Stimulated activated CD4-positive, alpha-beta T cell treated with anti-CD3 and anti-CD28 coated beads, Interleukin-4, amount 100 ng/mL, for 24 hours (primary cell): Measurements from ENCODE around the gene ZNF286A.
"Not testable (repeated sequence)": the region's sequence is repeated elsewhere in the genome, so short reads cannot be mapped to it uniquely, and the experiment has no call there.

Experiments
- DNase-seq: peaks from one replicate; pipeline ENCODE4 v3.0.0-alpha.2; 2020

The ZNF286A gene

DNA sequence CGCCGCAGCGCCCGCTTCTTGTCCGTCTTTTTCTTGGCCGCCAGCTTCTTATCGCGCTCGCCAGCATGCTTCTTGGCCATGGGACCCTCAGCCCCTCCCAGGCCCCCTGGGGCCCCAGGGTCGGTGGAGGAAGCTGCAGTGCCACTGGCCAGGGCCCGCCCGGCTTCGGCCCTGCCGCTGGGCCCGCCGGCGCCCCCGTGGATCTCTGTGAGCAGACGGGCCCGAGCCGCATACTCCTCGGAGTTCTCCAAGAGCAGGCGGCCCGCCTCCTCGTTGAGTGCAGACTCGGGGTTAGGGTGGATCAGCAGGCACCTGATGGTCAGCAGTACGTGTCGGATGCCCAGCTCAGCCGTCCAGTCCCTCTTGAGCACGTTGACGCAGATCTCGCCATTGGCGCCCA lies 4.7 kb downstream of the ZNF286A start:
- not testable (repeated sequence) for DNase-seq

GRCh38 chr17:15704813-15705212 lies 5.3 kb downstream of the ZNF286A start:
- DNase-seq: not testable (repeated sequence)

DNA sequence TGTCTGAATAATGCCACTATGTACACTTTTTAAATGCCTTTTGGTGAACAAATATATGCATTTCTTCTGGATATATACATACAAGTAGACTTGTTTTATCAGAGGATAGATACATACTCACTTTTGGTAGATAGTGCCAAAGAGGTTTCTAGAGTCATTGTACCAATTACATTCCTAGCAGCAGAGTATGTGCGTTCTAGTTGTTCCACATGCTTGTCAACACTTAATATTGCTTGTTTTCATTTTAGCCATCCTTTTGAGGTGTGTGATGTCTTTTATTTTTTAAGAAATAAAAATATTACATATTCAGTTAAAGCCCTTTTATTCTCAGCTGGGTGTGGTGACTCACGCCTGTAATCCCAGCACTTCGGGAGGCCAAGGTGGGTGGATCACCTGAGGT lies 9.3 kb downstream of the ZNF286A start:
- not testable (repeated sequence) for DNase-seq

DNA sequence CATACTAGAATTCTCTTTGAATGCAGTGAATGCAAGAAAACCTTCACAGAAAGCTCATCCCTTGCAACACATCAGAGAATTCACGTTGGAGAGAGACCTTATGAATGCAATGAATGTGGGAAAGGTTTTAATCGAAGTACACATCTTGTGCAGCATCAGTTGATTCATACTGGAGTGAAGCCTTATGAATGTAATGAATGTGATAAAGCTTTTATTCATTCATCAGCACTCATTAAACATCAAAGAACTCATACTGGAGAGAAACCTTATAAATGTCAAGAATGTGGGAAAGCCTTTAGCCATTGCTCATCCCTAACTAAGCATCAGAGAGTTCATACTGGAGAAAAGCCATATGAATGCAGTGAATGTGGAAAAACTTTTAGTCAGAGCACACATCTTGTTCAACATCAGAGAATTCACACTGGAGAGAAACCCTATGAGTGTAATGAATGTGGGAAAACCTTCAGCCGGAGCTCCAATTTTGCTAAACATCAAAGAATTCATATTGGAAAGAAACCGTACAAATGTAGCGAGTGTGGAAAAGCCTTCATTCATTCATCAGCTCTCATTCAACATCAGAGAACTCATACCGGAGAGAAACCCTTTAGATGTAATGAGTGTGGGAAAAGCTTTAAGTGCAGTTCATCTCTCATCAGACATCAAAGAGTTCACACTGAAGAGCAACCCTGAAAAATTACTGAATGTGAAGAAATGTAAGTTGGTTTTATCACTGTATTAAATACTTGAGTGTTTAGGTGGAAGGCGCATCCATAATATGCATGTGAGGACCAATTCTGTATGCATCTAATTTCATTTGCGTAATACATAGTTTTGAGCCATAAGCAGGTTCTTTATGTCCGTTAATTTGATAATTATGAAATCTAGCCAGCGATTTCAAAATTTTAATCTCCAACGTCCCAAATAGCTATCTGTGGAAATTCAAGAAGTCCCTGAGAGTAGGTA lies 17.3 kb downstream of the ZNF286A start:
- not testable (repeated sequence) for DNase-seq

- not testable (repeated sequence) for DNase-seq
Measured at GRCh38 chr17:15730535-15730934, 31.0 kb downstream of the ZNF286A start.

DNA sequence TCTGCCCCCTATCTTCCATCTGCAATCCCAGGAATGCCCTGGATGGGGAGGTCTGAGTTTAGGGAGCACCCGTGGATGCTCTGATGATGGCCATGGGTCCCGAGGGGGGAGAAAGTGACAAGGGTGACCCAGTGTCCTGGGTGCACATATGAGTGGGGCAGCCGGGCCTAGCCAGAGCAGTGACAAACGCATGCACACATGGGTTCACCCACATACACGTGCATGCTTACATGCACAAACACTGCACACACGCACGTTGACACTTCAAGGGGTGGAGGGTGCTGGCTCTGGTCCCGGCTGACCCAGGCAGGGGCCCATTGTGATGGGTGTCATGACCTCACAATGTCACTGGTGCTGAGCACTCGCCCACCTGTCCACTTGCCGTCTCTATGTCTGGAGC lies 32.3 kb downstream of the ZNF286A start, which contains the start of gene TBC1D26:
Gene TBC1D26, plus strand, starts transcription at position 384 of the 400 bp plus-strand sequence. CDS start 3,066 bp downstream, outside the sequence.
- not testable (repeated sequence) for DNase-seq

DNA sequence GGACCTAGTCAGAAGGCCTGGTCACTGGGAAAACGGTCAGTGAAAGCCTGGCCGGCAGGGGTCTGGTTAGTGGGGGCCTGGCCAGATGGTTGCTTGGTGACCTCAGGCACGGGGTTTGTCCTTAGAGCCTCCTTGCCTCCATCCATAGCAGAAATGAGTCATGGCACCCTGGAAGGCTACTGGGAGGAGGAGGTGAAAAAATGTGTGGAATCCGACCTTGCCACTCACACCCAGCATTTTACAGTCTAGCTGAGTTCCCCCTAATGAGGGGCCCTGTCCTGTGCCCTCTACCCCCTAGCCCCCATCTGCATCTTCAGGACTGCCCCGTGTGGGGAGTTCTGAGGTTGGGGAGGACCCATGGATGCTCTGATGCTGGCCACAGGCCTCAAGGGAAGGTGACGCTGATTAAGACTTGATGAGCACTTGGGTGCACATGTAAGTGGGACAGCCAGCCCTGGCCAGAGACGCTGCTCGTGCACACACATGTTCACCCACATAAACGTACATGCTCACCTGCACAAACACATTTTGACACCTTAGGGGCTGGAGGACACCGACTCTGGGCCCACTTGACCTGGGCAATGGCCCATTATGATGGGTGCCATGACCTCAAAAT lies 33.7 kb downstream of the ZNF286A start:
- not testable (repeated sequence) for DNase-seq

DNA sequence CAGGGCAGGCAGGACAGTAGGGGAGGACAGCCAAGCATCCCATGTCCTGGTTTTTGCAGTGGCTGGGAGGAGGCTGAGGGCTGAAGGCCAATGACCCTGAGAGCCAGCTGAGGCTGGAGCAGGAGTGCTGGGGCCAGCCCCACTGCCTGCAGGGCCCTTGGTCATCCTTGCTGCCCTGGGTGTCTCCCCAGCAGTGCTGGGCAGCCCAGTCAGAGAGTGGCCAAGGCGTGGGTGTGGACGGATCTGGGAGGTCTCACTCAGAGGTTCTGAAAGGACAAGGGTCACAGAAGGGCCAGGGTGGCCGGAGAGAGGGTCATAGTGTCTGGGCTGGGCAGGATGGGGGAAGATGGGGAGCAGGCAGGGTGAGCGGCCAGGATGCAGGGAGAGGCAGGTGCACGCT lies 37.0 kb downstream of the ZNF286A start:
- not testable (repeated sequence) for DNase-seq

DNA sequence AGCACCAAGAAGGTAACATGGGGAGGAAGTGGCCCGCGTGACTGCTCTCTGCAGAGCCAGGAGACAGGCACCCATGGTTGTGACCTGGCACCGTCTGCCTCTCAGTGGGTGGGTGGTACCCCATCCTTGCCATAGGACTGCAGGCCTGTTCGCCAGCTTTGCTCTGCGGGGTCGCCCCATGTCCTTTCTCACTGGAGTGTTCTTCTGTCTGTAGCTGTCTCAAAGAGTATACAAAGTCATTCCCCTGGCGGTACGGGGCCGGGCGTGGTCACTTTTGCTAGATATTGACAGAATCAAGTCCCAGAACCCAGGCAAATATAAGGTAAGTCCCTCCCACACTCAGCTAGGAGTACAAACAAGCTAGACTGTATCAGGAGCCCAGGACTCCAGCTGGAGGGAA lies 38.5 kb downstream of the ZNF286A start:
- DNase-seq: no peak

- DNase-seq: not testable (repeated sequence)
Measured at GRCh38 chr17:15739259-15739658, 39.7 kb downstream of the ZNF286A start.

DNA sequence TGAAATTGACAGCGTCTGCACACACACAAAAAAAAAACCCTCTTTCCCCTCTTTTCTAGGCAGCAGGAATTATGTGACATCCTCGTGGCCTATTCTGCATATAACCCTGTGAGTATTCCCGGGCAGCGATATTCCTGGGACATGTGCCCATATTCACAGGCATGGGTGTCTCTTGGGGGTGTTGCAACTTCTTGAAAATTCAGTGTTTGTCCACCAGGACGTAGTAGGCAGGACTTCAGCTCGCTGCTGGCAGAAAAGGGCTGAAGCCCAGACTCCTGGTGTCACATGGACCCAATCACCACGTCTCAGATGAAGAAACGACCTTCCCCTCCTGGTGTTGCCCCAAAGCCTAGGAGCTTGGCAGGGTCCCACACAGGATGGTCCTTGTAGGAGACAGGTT lies 40.5 kb downstream of the ZNF286A start:
- not testable (repeated sequence) for DNase-seq

- no peak for DNase-seq
Measured at GRCh38 chr17:15740570-15741120, 41.1 kb downstream of the ZNF286A start.

DNA sequence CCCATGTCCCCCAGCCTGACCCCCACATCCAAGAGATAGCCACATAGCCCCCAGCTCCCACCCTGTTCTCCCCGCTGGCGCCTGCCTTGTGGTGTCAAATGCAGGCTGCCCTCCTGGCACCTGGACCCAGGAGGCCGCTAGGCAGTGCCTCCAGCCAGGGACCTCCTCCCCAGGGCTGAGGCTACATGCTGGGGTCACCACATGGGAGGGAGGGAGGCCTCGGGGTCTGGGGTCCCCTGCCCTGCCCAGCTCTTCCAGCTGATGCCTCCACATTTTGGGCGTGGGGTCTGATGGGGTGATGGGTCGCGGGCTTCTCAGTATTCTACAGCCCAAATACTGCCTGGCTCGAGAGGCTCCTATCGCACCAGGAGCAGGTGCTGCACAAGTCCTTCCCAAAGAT lies 42.1 kb downstream of the ZNF286A start:
- DNase-seq: no peak

- no peak for DNase-seq
Measured at GRCh38 chr17:15742051-15742795, 42.7 kb downstream of the ZNF286A start.

DNA sequence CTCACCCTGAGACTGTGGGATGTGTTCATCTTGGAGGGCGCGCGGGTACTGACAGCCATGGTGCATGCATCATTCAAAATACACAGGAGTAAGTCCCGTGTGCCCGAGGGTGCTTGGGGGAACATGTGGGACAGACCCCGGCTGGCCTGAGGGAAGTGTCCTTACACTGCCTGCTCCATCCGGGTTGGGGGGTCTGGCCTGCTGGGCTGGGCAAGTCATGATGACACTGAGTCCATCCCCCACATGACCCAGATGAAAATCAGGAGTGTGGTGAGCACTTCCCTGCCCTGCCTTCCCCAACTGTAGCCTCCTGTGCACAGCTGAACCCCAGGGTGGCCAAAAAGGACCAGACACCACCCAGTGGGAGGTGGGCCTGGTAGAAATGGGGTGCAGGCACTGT lies 43.4 kb downstream of the ZNF286A start:
- no peak for DNase-seq

DNA sequence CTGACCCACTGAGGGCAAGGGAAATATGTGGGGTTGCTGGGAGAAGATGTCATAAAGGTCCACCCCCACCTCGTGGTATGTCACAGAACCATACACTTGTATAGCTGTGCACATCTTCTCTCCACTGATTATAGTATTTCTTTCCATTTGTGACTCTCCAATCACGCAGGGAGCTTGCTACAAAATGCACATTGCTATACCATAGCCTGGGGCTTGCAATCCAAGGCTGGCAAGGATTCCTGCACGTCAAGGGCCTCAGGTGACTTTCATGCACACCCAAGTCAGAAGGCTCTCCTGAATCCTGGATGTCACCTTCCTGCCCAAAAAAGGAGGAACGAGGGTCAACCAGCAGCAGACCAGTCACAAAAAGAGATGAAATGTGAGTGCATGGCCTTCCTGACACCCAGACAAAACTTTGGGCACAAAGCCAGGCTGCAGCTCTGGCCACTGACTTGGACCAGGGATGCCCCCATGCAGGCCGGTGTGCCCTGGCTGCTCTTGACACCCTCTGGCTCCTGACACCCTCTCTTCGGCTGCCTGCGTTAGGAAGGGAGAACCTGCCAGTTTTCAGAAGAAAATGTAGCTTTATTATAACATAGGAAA lies 44.6 kb downstream of the ZNF286A start:
- DNase-seq: no peak

DNA sequence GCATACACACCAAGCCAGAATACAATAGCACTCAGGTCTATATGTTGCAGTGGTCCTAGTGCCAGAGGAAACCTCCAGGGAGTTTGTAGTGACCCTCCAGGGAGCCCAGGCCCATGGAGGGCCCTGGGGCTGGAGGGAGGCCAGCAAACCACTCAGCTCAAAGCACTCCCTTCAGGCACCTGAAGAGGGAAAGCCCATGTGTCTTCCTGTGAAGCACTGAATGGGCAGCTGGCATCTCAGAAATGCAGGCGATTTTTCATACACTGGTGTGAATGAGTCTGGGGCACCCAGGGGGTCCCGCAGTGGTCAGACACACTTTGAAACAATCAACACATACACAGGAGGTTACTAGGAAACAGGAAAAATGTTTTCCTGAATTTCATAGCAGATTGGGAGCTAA lies 45.3 kb downstream of the ZNF286A start:
- DNase-seq: no peak

GRCh38 chr17:15749403-15749802 lies 49.9 kb downstream of the ZNF286A start:
- DNase-seq: not testable (repeated sequence)

GRCh38 chr17:15768865-15769533 lies 69.4 kb downstream of the ZNF286A start:
- not testable (repeated sequence) for DNase-seq
